HG03064 (cell line): ENCODE data around the gene PRDM16.

Experiments
- ATAC-seq: cut with Tn5 transposase; IDR thresholded peaks from one replicate; pipeline ENCODE4 v1.9.1; 2021; ENCODE audit warnings: low read depth; ENCODE audit not compliant: unreplicated experiment

PRDM16 gene

DNA sequence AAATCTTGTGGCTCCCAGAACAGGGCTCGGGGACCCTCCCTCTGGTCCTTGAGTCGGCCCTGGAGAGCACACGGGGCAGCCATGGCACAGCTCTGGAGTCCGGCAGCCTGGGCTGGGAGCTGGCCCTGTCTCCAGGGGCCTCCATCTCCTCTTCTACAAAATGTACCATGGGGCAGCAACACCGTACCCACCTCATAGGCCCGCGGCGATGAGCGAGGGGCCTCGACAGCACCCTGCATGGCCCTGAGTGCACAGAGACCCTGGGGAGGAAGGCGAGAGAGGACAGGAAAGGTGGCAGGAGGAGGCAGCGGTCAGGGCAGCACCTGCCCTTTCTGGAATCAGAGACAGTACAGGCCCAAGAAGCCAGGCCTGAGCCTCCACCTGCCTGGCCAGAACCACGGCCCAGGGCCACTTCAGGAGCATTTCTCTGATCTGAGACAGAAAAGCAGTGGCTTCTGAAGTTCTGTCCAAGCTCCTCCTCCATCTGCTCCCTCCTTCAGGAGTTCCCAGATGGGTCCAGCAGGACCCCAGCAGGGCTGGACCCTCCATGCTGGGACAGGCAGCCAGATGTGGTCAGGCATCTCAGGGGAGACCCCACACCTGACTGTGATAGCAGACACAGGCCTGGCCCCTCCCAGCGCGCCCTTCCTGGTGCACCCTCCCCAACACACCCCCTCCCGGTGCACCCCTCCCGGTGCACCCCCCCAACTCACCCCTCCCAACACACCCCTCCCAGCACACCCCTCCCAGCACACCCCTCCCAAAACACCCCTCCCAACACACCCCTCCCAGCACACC, 309.6 kb downstream of the PRDM16 start:
- ATAC-seq: no peak

- ATAC-seq: no peak
These were observed 310.9 kb downstream of the PRDM16 start for GRCh38 chr1:3379934-3380333.

GRCh38 chr1:3380469-3380868, 311.5 kb downstream of the PRDM16 start:
- no peak for ATAC-seq

GRCh38 chr1:3381901-3382300, 312.9 kb downstream of the PRDM16 start:
- ATAC-seq: no peak

DNA sequence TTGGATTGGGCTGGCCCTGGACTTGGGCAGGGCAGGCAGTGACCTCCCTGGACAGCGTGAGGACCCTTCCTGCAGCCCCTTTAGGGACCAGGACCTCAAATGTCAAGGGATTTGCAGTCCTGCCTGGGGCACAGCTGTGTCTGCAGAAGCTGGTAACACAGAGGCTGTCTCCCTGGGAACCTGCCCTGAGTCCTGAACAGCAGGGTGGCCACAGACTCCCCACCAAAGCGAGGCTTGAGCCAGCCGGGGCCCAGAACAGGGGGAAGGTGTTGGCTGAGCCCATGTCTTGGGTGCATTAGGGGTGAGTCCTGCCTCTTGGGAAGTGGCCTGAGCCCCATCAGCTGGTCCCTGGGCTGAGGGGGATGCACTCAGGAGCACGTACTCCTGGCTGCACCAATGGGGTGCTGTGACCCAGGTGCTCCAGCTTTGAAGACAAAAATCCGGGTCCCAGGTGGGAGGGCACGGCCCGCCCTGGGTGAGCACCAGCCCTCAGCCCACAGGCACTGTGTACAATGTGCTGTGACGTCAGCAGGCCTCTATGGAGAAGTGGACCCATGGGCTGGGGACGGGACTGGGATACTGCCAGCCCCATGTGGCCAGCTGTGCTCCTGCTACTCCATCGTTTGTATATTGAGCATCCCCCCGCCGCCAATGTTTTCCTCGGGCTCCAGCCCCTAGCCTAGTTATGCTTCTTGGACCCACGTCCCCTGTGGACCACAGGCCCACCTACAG, 313.5 kb downstream of the PRDM16 start:
- ATAC-seq: no peak

DNA sequence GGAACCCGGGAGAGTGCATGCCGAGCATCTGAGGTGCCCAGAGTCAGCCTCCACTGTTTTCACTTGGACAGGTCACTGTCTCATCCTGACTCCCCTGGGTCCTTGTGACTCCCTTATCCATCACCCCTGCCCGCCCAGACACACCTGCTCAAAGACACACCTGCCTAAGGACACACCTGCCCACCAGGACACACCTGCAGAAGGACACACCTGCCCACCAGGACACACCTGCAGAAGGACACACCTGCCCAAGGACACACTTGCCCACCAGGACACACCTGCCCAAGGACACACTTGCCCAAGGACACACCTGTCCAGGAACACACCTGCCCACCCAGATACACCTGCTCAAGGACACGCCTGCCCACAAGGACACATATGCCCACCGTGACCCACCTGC, 314.7 kb downstream of the PRDM16 start:
- ATAC-seq: no peak

DNA sequence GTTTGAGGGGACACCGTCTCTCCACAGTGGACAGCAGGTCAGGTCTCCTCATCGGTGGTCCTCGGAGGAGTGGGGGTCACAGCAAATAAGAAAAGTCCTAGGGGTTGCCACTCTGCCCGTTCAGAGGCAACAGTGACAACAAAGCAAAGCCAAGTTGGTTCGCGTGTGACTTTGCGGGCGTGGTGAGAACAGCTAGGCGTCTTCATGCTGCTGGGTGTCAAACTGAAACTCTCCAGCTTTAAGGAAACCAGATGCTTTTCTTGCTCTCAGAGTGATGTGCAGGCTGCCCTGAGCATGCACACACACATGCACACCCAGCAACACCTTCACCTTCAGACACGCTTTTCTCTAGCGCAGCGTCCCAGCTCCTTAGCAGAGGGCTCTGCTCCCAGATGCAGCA, 315.4 kb downstream of the PRDM16 start:
- no peak for ATAC-seq

DNA sequence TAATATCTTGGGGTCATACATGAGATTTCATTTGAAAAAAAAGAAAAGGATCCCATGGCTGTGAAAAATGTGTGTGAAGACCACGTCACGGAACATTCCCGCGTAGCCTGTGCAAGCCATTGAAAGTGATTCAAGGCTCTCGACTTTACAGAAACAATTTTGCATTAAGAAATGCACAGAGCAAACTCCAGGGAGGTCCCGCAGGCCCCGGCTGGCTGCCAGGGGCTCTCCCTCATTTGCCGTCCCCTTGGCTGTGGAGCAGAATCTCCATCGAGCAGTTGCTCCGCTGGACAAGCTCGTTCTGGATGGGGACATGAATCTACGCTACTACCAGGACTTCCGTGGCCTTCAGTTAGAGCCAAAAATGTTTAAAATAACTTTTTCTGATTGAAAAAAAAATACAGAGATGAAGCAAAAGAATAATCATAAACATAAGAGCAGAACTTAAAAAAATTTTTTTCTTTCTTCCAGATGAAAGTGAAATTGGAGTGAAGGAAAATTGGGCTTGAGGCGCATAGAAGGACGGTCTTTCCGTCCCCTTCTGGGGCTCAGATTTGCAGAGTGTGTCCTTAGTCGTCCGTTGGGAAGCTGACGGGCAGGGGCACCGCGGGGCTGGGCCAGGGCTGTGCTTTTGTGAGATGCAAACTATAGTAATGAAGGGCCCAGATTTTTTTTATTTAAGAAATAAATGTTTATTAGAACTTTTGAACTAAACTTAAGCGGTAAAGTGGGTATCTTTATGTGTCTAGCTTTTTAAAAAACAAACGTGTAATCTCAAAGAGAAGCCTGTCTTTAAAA, 317.4 kb downstream of the PRDM16 start:
- no peak for ATAC-seq

- ATAC-seq: no peak
These were observed 318.4 kb downstream of the PRDM16 start for GRCh38 chr1:3387401-3387800.

GRCh38 chr1:3389093-3389833, 320.3 kb downstream of the PRDM16 start:
- ATAC-seq: no peak

GRCh38 chr1:3390291-3390690, 321.3 kb downstream of the PRDM16 start:
- ATAC-seq: no peak

DNA sequence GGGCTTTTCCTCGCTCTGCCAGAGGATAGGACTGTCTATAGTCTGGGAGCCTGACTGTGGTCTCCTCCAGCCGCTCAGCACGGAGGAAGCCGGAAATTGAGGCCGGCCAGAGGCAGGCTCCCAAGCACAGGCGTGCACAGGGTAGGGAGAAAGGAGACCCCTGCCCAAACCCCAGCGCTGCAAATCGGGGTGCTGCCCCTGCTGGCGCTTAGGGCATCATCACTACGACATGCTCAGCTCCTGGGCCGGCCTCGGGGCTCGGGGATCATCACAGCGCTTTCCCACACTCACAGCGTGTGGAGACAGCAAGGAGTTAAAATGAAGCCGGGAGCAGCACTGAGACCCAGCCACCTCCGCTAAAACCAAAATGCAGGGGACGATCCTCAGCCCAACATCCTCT, 322.7 kb downstream of the PRDM16 start:
- no peak for ATAC-seq

DNA sequence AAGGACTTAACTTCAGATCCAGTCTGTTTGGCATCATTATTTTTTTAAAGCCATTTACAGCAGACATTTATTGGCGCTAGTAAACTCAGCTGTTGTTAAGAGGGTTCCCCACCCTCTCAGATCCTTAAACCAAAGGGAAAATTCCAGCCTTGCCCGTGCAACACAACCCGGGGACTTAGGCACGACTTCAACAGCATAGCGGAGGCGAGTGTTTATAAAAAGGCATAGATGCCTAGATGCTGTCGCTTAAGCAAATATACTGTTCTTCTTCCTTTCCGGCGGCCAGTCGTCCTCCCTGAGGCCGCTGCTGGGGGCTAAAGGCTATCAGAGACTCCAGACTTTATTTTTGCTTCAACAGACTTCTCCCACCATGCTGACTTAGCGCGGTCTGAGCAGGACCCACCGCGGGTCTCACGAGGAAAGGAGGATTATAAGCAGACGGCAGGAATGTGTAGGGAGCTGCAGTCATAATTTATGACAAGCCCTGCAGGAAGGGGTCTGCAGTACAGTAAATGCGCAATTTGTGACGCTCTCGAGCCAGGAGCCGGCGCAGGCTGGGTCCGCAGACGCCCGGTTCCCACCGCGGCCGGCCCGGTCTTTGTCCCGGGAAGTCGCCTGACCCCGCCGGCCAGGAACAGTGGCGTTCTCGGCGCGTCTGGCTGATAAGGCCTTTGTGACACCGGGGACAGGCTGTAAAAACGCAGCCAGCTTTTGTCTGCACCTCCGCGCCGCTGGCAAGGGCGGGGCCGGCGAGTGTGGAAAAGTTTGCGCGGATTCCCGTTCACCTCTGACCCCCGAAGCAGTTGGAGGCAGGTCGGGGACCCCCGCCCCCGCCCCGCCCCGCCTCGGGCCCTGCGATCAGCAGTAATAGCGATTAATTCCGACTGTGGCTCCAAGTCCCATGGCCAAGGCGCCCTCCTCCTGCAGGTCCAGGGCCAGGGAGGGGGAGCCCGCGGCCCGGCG, 324.3 kb downstream of the PRDM16 start:
- ATAC-seq: no peak

- no peak for ATAC-seq
These were observed 325.3 kb downstream of the PRDM16 start for GRCh38 chr1:3393987-3394920.

DNA sequence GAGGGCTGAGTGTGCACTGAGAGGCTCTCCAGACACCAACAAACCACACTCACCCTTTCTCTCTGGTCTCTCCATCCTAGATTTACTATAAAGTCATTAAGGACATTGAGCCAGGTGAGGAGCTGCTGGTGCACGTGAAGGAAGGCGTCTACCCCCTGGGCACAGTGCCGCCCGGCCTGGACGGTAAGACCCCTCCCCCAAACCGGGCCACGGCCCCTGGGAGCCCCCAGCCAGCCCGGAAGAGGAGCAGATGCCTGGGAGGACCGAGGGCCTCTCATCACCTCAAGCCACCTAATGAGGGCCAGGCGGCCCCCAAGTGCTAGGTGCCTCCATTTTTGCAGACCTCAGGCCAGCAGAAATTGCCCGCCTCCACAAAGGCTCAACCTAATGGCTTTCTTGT, 327.4 kb downstream of the PRDM16 start:
- ATAC-seq: no peak

DNA sequence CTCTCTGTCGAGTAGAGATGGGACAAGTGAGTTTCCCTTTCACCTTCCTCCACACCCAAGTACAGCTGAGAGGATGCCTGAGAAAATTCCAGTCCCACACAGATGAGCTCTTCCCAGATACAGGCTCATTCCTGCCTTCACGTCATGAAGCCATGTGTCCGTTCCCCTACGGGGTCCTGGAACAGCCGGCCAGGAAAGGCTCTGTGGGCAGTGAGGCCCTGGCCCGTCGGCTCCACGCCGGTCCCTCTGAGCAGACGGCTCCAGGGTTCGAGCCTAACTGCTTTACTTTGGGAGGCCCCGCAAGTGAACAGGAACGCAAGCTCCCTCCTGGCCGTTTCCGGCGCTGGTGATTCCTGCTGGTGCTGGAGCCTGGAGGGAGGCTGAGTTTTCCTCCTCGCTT, 328.3 kb downstream of the PRDM16 start:
- no peak for ATAC-seq

DNA sequence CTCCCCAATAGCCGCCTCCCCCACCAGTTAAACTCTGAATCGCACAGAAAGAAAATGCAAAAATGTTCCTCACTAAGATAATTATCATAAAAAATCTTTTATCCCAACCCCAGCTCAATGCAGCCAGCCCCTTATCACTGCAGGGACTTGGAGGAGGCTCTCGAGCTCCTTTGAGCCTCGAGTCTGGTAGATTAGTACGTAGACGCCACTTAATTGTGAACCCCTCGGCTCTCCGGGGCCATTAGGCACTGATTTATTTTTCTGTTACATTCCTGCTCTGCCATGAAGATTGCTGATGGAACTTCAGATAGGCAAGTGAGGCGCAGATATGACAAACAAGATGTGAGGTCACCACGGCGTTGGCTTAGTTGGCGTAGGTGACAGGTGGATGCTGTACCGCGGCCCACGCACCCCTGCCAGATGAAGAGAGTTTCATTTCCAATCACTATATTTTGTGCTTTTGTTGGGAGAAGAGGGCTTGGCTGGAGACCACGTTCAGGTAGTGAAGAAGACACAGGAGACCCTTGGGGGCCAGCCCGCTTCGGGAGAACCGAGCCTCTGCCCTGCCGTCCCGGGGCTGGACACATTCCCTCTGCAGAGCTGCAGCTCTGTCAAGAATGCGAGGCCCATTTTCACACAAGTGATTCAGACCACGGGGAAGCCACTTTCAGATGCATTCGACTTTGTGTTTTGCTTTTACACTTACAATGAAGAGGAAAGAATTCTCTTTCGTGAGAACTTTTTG, 329.6 kb downstream of the PRDM16 start:
- ATAC-seq: no peak

- ATAC-seq: no peak
These were observed 330.7 kb downstream of the PRDM16 start for GRCh38 chr1:3399732-3400131.
